H1 (cell line): Measurements from ENCODE around the gene ANKRD65. TPM values are rescaled to one million over a fixed set of nuclear protein-coding genes. Genes with fewer than 3 reads are reported as not detected.

Experiments
- CTCF ChIA-PET: fragments of 300-600 bp; sonication (Branson Sonifier 250); formaldehyde crosslinking; loops from one replicate; lab custom pipeline; 2021; ENCODE audit not compliant: partially characterized antibody; lab: Charles Lee
- POLR2A ChIA-PET: fragments of 300-600 bp; sonication (Branson Sonifier 250); formaldehyde crosslinking; loops from one replicate; lab custom pipeline; 2021; ENCODE audit warnings: inconsistent platforms; ENCODE audit not compliant: partially characterized antibody; lab: Charles Lee
- DNase-seq, 2 experiments: peaks; one replicate each; pipeline versions ENCODE4 v3.0.0 to v3.0.0-alpha.2; 2010 to 2022; ENCODE audit warnings: low spot score in 2 of 2, low read depth in 1 of 2, mixed read lengths in 1 of 2
- FAIRE-seq: peaks from 2 replicates; lab custom pipeline; 2011; peaks lifted over from hg19 to GRCh38; lab: Jason Lieb, UNC
- H2AFZ ChIP-seq: 2 replicates; pipeline ENCODE4 v1.8.1; 2012; ENCODE audit warnings: low read length, inconsistent platforms
- H2AK5ac ChIP-seq: 2 replicates; pipeline ENCODE4 v1.6.1; 2013; ENCODE audit warnings: low read depth, low read length
- H2BK120ac ChIP-seq: replicated peaks from 2 replicates; pipeline ENCODE3; 2013; ENCODE audit warnings: low read depth, low read length, inconsistent platforms
- H2BK12ac ChIP-seq: 2 replicates; pipeline ENCODE4 v1.6.1; 2013; ENCODE audit warnings: low read depth, low read length
- H2BK15ac ChIP-seq: 2 replicates; pipeline ENCODE4 v1.6.1; 2013; ENCODE audit warnings: low read length
- H2BK20ac ChIP-seq: 2 replicates; pipeline ENCODE4 v1.6.1; 2013; ENCODE audit warnings: low read length
- H2BK5ac ChIP-seq: 2 replicates; pipeline ENCODE4 v1.6.1; 2013; ENCODE audit warnings: low read depth, low read length
- H3K14ac ChIP-seq: 2 replicates; pipeline ENCODE4 v1.6.1; 2013; ENCODE audit warnings: inconsistent platforms; ENCODE audit not compliant: insufficient read length
- H3K18ac ChIP-seq: 2 replicates; pipeline ENCODE4 v1.6.1; 2013; ENCODE audit warnings: low read length; ENCODE audit errors: extremely low read depth
- H3K23ac ChIP-seq: 2 replicates; pipeline ENCODE4 v1.6.1; 2013; ENCODE audit warnings: inconsistent platforms; ENCODE audit not compliant: insufficient read length
- H3K23me2 ChIP-seq: 2 replicates; pipeline ENCODE4 v1.6.1; 2013; ENCODE audit warnings: low read depth, low read length
- H3K27ac ChIP-seq: 2 replicates; pipeline ENCODE4 v1.6.1; 2011; ENCODE audit warnings: low read depth, low read length, inconsistent platforms
- H3K27me3 ChIP-seq, 4 experiments: replicated peaks in 1 of 4; 1 replicate in 1 of 4; 2 replicates in 3 of 4; pipeline versions ENCODE4 v1.6.1 to v1.8.1; 2011 to 2013; ENCODE audit warnings: low read length in 3 of 4, mild to moderate bottlenecking in 3 of 4, inconsistent platforms in 2 of 4, mixed read lengths in 2 of 4, moderate library complexity in 1 of 4; ENCODE audit not compliant: control insufficient read depth in 3 of 4, insufficient read depth in 3 of 4; ENCODE audit errors: extremely low read depth in 1 of 4
- H3K36me3 ChIP-seq, 4 experiments: 2 replicates each; pipeline versions ENCODE4 v1.6.1 to v1.8.1; 2011 to 2013; ENCODE audit warnings: mild to moderate bottlenecking in 4 of 4, low read length in 3 of 4, moderate library complexity in 2 of 4, control low read depth in 1 of 4, inconsistent platforms in 1 of 4; ENCODE audit not compliant: insufficient read depth in 4 of 4, control insufficient read depth in 2 of 4
- H3K4ac ChIP-seq: replicated peaks from 2 replicates; pipeline ENCODE3; 2013; ENCODE audit warnings: low read length, low read depth, mixed read lengths, inconsistent platforms; ENCODE audit not compliant: insufficient read length
- H3K4me1 ChIP-seq, 4 experiments: replicated peaks in 1 of 4; 1 replicate in 1 of 4; 2 replicates in 3 of 4; pipeline versions ENCODE4 v1.6.1 to v1.8.1; 2011 to 2013; ENCODE audit warnings: low read length in 3 of 4, inconsistent platforms in 2 of 4, mixed read lengths in 1 of 4; ENCODE audit not compliant: insufficient read depth in 4 of 4, control insufficient read depth in 3 of 4
- H3K4me2 ChIP-seq, 2 experiments: 2 replicates each; pipeline versions ENCODE4 v1.6.1 to v1.8.1; 2011 to 2013; ENCODE audit warnings: low read depth in 2 of 2, low read length in 2 of 2, control low read depth in 1 of 2, inconsistent platforms in 1 of 2, mild to moderate bottlenecking in 1 of 2; ENCODE audit not compliant: insufficient read depth in 1 of 2
- H3K4me3 ChIP-seq, 4 experiments: fragments of 200-600, 300-600 bp in 1 of 4; sonication (generic), shearing (Covaris generic), sonication (Bioruptor Twin) in 1 of 4; 2 replicates each; pipeline versions ENCODE4 v1.5.1 to v1.8.1; 2011 to 2016; ENCODE audit warnings: low read length in 4 of 4, low read depth in 3 of 4, control low read depth in 2 of 4, inconsistent platforms in 2 of 4, mild to moderate bottlenecking in 2 of 4, mixed read lengths in 1 of 4, moderate library complexity in 1 of 4; ENCODE audit not compliant: insufficient read depth in 2 of 4; ENCODE audit errors: extremely low read depth in 1 of 4
- H3K56ac ChIP-seq: replicated peaks from 2 replicates; pipeline ENCODE3; 2013; ENCODE audit warnings: low read depth, mild to moderate bottlenecking, mixed read lengths, low read length, inconsistent platforms; ENCODE audit not compliant: insufficient read length
- H3K79me1 ChIP-seq: 2 replicates; pipeline ENCODE4 v1.6.1; 2013; ENCODE audit warnings: low read depth, low read length, control low read depth
- H3K79me2 ChIP-seq, 2 experiments: 2 replicates each; pipeline versions ENCODE4 v1.6.1 to v1.8.1; 2012 to 2013; ENCODE audit warnings: low read length in 2 of 2, mild to moderate bottlenecking in 2 of 2, inconsistent platforms in 1 of 2; ENCODE audit not compliant: insufficient read depth in 2 of 2, control insufficient read depth in 1 of 2
- H3K9ac ChIP-seq, 4 experiments: replicated peaks in 1 of 4; 1 replicate in 1 of 4; 2 replicates in 3 of 4; pipeline versions ENCODE4 v1.6.1 to v1.8.1; 2011 to 2013; ENCODE audit warnings: low read depth in 3 of 4, low read length in 3 of 4, control low read depth in 2 of 4, mild to moderate bottlenecking in 2 of 4, moderate library complexity in 2 of 4, inconsistent platforms in 1 of 4; ENCODE audit errors: extremely low read depth in 1 of 4
- H3K9me3 ChIP-seq, 2 experiments: 2 replicates each; pipeline versions ENCODE4 v1.6.1 to v1.8.1; 2012 to 2013; ENCODE audit warnings: mild to moderate bottlenecking in 2 of 2, moderate library complexity in 2 of 2, control low read depth in 1 of 2, inconsistent platforms in 1 of 2, low read depth in 1 of 2, low read length in 1 of 2, mixed read lengths in 1 of 2; ENCODE audit not compliant: insufficient read depth in 2 of 2
- H4K20me1 ChIP-seq, 2 experiments: replicated peaks in 1 of 2; 2 replicates each; pipeline versions ENCODE3 to v1.8.1; 2011 to 2013; ENCODE audit warnings: inconsistent platforms in 2 of 2, low read length in 2 of 2, mild to moderate bottlenecking in 1 of 2; ENCODE audit not compliant: insufficient read depth in 2 of 2, control insufficient read depth in 1 of 2
- H4K5ac ChIP-seq: 2 replicates; pipeline ENCODE4 v1.6.1; 2013; ENCODE audit warnings: low read length, low read depth, mixed read lengths, inconsistent platforms; ENCODE audit not compliant: insufficient read length
- H4K8ac ChIP-seq: 2 replicates; pipeline ENCODE4 v1.8.0; 2013; ENCODE audit warnings: mild to moderate bottlenecking, moderate library complexity, low read length, inconsistent platforms; ENCODE audit not compliant: insufficient read depth; ENCODE audit errors: extremely low read depth
- H4K91ac ChIP-seq: replicated peaks from 2 replicates; pipeline ENCODE3; 2013; ENCODE audit warnings: low read length, mixed read lengths, inconsistent platforms; ENCODE audit not compliant: insufficient read length
- BRCA1 ChIP-seq: IDR thresholded peaks from 2 replicates; pipeline ENCODE4 v1.6.1; 2012; ENCODE audit warnings: low read depth, low read length, improper control_type of control experiment
- CEBPB ChIP-seq: IDR thresholded peaks from 2 replicates; pipeline ENCODE4 v1.6.1; 2012; ENCODE audit warnings: low read depth, low read length
- FOSL1 ChIP-seq: IDR thresholded peaks from 2 replicates; pipeline ENCODE4 v1.6.1; 2011; ENCODE audit warnings: mild to moderate bottlenecking, low read depth, low read length, moderate library complexity; ENCODE audit not compliant: insufficient read depth
- MAFK ChIP-seq: IDR thresholded peaks from 2 replicates; pipeline ENCODE4 v1.6.1; 2012; ENCODE audit warnings: low read depth, mild to moderate bottlenecking, improper control_type of control experiment, low read length
- NRF1 ChIP-seq: IDR thresholded peaks from 2 replicates; pipeline ENCODE4 v1.6.1; 2011; ENCODE audit warnings: mild to moderate bottlenecking, low read depth, low read length, improper control_type of control experiment
- POLR2A ChIP-seq, 2 experiments: IDR thresholded peaks; 1 replicate in 1 of 2; 2 replicates in 1 of 2; pipeline ENCODE4 v1.6.1; 2011; ENCODE audit warnings: low read depth in 2 of 2, low read length in 2 of 2, mild to moderate bottlenecking in 2 of 2; ENCODE audit errors: control extremely low read depth in 1 of 2
- RBBP5 ChIP-seq: IDR thresholded peaks from 2 replicates; pipeline ENCODE4 v1.7.1; 2012; ENCODE audit warnings: low read depth, mild to moderate bottlenecking, inconsistent platforms, low read length, moderate library complexity, borderline replicate concordance
- SIX5 ChIP-seq: IDR thresholded peaks from 2 replicates; pipeline ENCODE4 v1.6.1; 2011; ENCODE audit warnings: mild to moderate bottlenecking, low read depth, low read length
- SP2 ChIP-seq: IDR thresholded peaks from 2 replicates; pipeline ENCODE4 v1.6.1; 2012; ENCODE audit warnings: mild to moderate bottlenecking, low read length, inconsistent platforms
- SP4 ChIP-seq: IDR thresholded peaks from 2 replicates; pipeline ENCODE4 v1.6.1; 2012; ENCODE audit warnings: low read length, inconsistent platforms
- SRF ChIP-seq: IDR thresholded peaks from 2 replicates; pipeline ENCODE4 v1.6.1; 2011; ENCODE audit warnings: mild to moderate bottlenecking, low read depth, low read length, moderate library complexity
- SUZ12 ChIP-seq: fragments of 200-600 bp; sonication (generic); IDR thresholded peaks from 2 replicates; pipeline ENCODE4 v1.6.1; 2012; ENCODE audit warnings: mild to moderate bottlenecking, inconsistent platforms, low read length, moderate library complexity, mixed read lengths
- TCF12 ChIP-seq: IDR thresholded peaks from 2 replicates; pipeline ENCODE4 v1.6.1; 2011; ENCODE audit warnings: low read depth, mild to moderate bottlenecking, low read length
- USF2 ChIP-seq: IDR thresholded peaks from 2 replicates; pipeline ENCODE4 v1.6.1; 2011; ENCODE audit warnings: low read length, improper control_type of control experiment
- WGBS, 2 experiments: shearing (Covaris generic) in 1 of 2; methylation state at CpG; one replicate each; pipeline versions ENCODE4 v1.1.6 to v1.1.7; 2013 to 2015; ENCODE audit warnings: low lambda C conversion rate in 2 of 2, mixed read lengths in 2 of 2, inconsistent platforms in 1 of 2, low coverage in 1 of 2, missing lambda C conversion rate in 1 of 2; ENCODE audit not compliant: insufficient replicate concordance in 2 of 2, insufficient coverage in 1 of 2, insufficient read length in 1 of 2; ENCODE audit errors: extremely low coverage in 1 of 2, missing lambda C conversion rate in 1 of 2; 5-methylcytosine and 5-hydroxymethylcytosine counted together
- polyA plus RNA-seq, 7 experiments: library from polyadenylated mRNA; depleted of rRNA in 3 of 7; stranded (reverse) in 5 of 7; unstranded in 2 of 7; fragments of >200 nt in 5 of 7; fragments of 200-250 nt in 2 of 7; gene quantifications; 1 replicate in 5 of 7; 2 replicates in 1 of 7; 4 replicates in 1 of 7; pipeline versions ENCODE4 v1.2.1 to v1.2.3, GENCODE V29; 2011 to 2013; ENCODE audit warnings: missing spikeins in 2 of 7, mixed read lengths in 2 of 7
- total RNA-seq: library from RNA; stranded (reverse); fragmentation: NEBNext Ultra II Directional; extraction: Animal tissue kit (Norgen Biotek cat#: 25700); gene quantifications from 2 replicates; pipeline ENCODE4 v1.2.1, GENCODE V29; 2021
- TF ChIP-seq, protein P1 (sequence below): IDR thresholded peaks from 2 replicates; pipeline ENCODE4 v1.6.1; 2012; ENCODE audit warnings: inconsistent platforms

The ANKRD65 gene
- total and polyA plus RNA-seq, 2 of the 8 experiments (the other 6 are each of a cell fraction or from before 2014, with no cell fraction given) = 1.8 to 2.0 TPM

- WGBS, 2 experiments = 91% methylated on average over 7 of the region's 7 CpGs; no CpG with 5 or more reads in 1 of the 2 experiments
- FAIRE-seq = no peak
- Histone ChIP-seq H4K91ac (no peak overlapping the region), H3K27me3 (no peaks in the 10 kb centered on the region), H2BK120ac (no peak overlapping the region), H3K56ac (no peak overlapping the region), H4K20me1 (no peaks in the 10 kb centered on the region), H2BK5ac (no peak overlapping the region), H2BK20ac (no peak overlapping the region), H3K23ac (no peak overlapping the region), H2AFZ (no peak overlapping the region), H3K4me3 (no peak overlapping the region), H3K18ac (no peak overlapping the region), H3K9ac (no peak overlapping the region), H2BK15ac (no peak overlapping the region), H3K9me3 (no peaks in the 10 kb centered on the region), H3K27ac (no peak overlapping the region), H4K5ac (no peak overlapping the region), H3K36me3 (no peaks in the 10 kb centered on the region), H3K4me1 (no peaks in the 10 kb centered on the region), H3K4ac (no peak overlapping the region), H3K79me2 (no peaks in the 10 kb centered on the region), H3K79me1 (no peaks in the 10 kb centered on the region), H2AK5ac (no peak overlapping the region), H3K14ac (no peak overlapping the region), H3K4me2 (no peak overlapping the region), H4K8ac (no peak overlapping the region), H2BK12ac (no peak overlapping the region), H3K23me2 (no peaks in the 10 kb centered on the region)
- DNase-seq = no peak
- POLR2A ChIA-PET = interaction anchor here (0.8 to 3.8 kb wide), 4 partner anchors 22 to 79 kb away, joined by 3 to 10 read pairs (median 4); partner anchors contain the start of gene MRPL20
- CTCF ChIA-PET = interaction anchor here (1.2 to 2.0 kb wide), 2 partner anchors 61 to 163 kb away, joined by 3 to 7 read pairs; no protein-coding TSS in a partner anchor
- no peak for TF ChIP-seq NRF1
- TF ChIP-seq SP2 = no peak
- TF ChIP-seq USF2 = no peak
- TF ChIP-seq SRF = no peak
- TF ChIP-seq BRCA1 = no peak
- no peak for TF ChIP-seq TCF12
- TF ChIP-seq POLR2A (IDR thresholded peaks at IDR 0.05; ENCODE audit: control extremely low read depth in 1 of 2, low read depth in 2 of 2, low read length in 2 of 2) = no peak
- TF ChIP-seq MAFK = no peak
- TF ChIP-seq FOSL1 = no peak
- TF ChIP-seq CEBPB = no peak
- TF ChIP-seq, protein P1, sequence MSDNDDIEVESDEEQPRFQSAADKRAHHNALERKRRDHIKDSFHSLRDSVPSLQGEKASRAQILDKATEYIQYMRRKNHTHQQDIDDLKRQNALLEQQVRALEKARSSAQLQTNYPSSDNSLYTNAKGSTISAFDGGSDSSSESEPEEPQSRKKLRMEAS = no peak
- TF ChIP-seq SP4 = no peak
- TF ChIP-seq SUZ12 = no peak
- TF ChIP-seq RBBP5 = no peak
- no peak for TF ChIP-seq SIX5
Observed at GRCh38 chr1:1463312-1463711, 42.2 kb upstream of the ANKRD65 start.
